Ishikawa (cell line): ENCODE data around the gene CUTC.

ENCODE experiments used
- CEBPB ChIP-seq: IDR thresholded peaks from 2 replicates; pipeline ENCODE4 v1.6.1; 2012
- CREB1 ChIP-seq: IDR thresholded peaks from 2 replicates; pipeline ENCODE4 v1.6.1; 2012; ENCODE audit warnings: low read depth
- EGR1 ChIP-seq: IDR thresholded peaks from 2 replicates; pipeline ENCODE4 v1.6.1; 2012
- EP300 ChIP-seq: IDR thresholded peaks from 2 replicates; pipeline ENCODE4 v1.6.1; 2012; ENCODE audit warnings: borderline replicate concordance
- FOXM1 ChIP-seq: IDR thresholded peaks from 2 replicates; pipeline ENCODE4 v1.6.1; 2012; ENCODE audit warnings: low read depth, borderline replicate concordance
- NFIC ChIP-seq: IDR thresholded peaks from 2 replicates; pipeline ENCODE4 v1.6.1; 2012
- RAD21 ChIP-seq: IDR thresholded peaks from 2 replicates; pipeline ENCODE4 v1.6.1; 2012; ENCODE audit warnings: low read depth
- REST ChIP-seq: IDR thresholded peaks from 2 replicates; pipeline ENCODE4 v1.6.1; 2012; ENCODE audit warnings: low read depth, mild to moderate bottlenecking
- TAF1 ChIP-seq: IDR thresholded peaks from 2 replicates; pipeline ENCODE4 v1.6.1; 2012; ENCODE audit warnings: low read depth, mild to moderate bottlenecking
- TCF12 ChIP-seq: IDR thresholded peaks from 2 replicates; pipeline ENCODE4 v1.6.1; 2012; ENCODE audit warnings: low read depth
- TEAD4 ChIP-seq: IDR thresholded peaks from 2 replicates; pipeline ENCODE4 v1.6.1; 2012
- YY1 ChIP-seq: IDR thresholded peaks from 2 replicates; pipeline ENCODE4 v1.6.1; 2012; ENCODE audit warnings: low read depth
- ZBTB7A ChIP-seq: IDR thresholded peaks from 2 replicates; pipeline ENCODE4 v1.6.1; 2012; ENCODE audit warnings: low read depth
- TF ChIP-seq, protein P1 (sequence below): IDR thresholded peaks from 2 replicates; pipeline ENCODE4 v1.6.1; 2012
- TF ChIP-seq, protein P2 (sequence below): IDR thresholded peaks from 2 replicates; pipeline ENCODE4 v1.6.1; 2012

The CUTC gene

GRCh38 chr10:99788598-99789256, 56.7 kb downstream of the CUTC start:
- TF ChIP-seq TCF12 (no peak), EGR1 (no peak), YY1 (no peak), REST (no peak), ZBTB7A (no peak), CEBPB (no peak)

DNA sequence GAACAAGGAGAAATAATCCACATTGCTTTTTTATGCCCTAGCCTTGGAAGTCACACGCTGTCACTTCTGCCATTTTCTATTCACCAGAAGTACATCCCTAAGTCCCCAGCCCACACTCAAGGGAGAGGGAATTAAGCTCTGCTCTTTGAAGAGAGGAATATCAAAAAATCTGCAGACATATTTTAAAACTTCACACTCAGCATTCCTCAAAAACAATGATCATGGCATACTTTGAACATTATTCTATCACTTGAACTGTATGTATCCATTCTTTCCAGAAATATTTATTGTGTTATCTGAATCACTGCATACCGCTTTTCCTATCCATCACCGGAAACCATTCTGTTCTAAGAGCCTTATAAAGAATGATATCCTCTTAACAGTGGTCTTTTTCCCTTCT, 59.8 kb downstream of the CUTC start:
- TF ChIP-seq RAD21 (no peak), ZBTB7A (no peak), TCF12 (no peak), REST (no peak), TAF1 (no peak), NFIC (no peak), CREB1 (no peak), TEAD4 (no peak)
- TF ChIP-seq, protein P1, sequence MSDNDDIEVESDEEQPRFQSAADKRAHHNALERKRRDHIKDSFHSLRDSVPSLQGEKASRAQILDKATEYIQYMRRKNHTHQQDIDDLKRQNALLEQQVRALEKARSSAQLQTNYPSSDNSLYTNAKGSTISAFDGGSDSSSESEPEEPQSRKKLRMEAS: no peak

- TF ChIP-seq TEAD4 (no peak), YY1 (no peak), REST (no peak), NFIC (no peak), CEBPB (no peak), TCF12 (no peak), ZBTB7A (no peak), EGR1 (no peak), FOXM1 (no peak), EP300 (no peak)
- TF ChIP-seq, protein P1: no peak
- TF ChIP-seq, protein P2, sequence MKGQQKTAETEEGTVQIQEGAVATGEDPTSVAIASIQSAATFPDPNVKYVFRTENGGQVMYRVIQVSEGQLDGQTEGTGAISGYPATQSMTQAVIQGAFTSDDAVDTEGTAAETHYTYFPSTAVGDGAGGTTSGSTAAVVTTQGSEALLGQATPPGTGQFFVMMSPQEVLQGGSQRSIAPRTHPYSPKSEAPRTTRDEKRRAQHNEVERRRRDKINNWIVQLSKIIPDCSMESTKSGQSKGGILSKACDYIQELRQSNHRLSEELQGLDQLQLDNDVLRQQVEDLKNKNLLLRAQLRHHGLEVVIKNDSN: no peak
These were observed 61.8 kb downstream of the CUTC start for GRCh38 chr10:99793819-99794218.

DNA sequence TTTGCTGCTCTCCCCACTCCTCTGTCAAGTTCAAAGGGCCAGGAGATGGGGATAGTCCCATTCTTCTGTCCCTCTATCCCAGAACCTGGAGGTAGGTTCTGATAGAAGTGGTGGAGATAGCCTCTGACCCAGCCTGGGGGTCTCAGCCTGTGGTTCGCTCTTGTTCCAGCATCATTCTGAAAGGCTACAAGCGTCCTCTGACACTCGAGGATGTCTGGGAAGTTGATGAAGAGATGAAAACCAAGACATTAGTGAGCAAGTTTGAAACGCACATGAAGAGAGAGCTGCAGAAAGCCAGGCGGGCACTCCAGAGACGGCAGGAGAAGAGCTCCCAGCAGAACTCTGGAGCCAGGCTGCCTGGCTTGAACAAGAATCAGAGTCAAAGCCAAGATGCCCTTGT, 64.9 kb downstream of the CUTC start:
- TF ChIP-seq RAD21 (no peak), TCF12 (no peak), TEAD4 (no peak), FOXM1 (no peak), TAF1 (no peak), CREB1 (no peak), CEBPB (no peak), EGR1 (no peak), YY1 (no peak), ZBTB7A (no peak), REST (no peak)
- TF ChIP-seq, protein P2: no peak
- TF ChIP-seq, protein P1: no peak
